Measurements from ENCODE around the gene HMOX1.

The HMOX1 gene

GRCh38 chr22:35422936-35423335, 42.0 kb downstream of the HMOX1 start:
- no peak for DNase-seq (ENCODE audit: extremely low read depth, low read depth)
- no peak for TF ChIP-seq CTCF (IDR thresholded peaks at IDR 0.05; ENCODE audit: low read depth, low read length, missing control alignments)
- H3K4me3 ChIP-seq (replicated peaks; ENCODE audit: low read depth, low read length) = no peak overlapping the region

GRCh38 chr22:35424081-35424480, 43.2 kb downstream of the HMOX1 start:
- no peak for DNase-seq (ENCODE audit: extremely low read depth, low read depth)
- TF ChIP-seq CTCF (IDR thresholded peaks at IDR 0.05; ENCODE audit: low read depth, low read length, missing control alignments) = no peak

GRCh38 chr22:35424761-35425160, 43.9 kb downstream of the HMOX1 start:
- no peak overlapping the region for H3K4me3 ChIP-seq (replicated peaks; ENCODE audit: low read depth, low read length)

More at GRCh38 chr22:35424081-35424480, 43.2 kb downstream of the HMOX1 start:
- H3K4me3 ChIP-seq (replicated peaks; ENCODE audit: low read depth, low read length) = no peak overlapping the region

GRCh38 chr22:35425546-35425945, 44.6 kb downstream of the HMOX1 start:
- TF ChIP-seq CTCF (IDR thresholded peaks at IDR 0.05; ENCODE audit: low read depth, low read length, missing control alignments) = no peak
- no peak for DNase-seq (ENCODE audit: extremely low read depth, low read depth)
- no peak overlapping the region for H3K4me3 ChIP-seq (replicated peaks; ENCODE audit: low read depth, low read length)

More at GRCh38 chr22:35424761-35425160, 43.9 kb downstream of the HMOX1 start:
- TF ChIP-seq CTCF (IDR thresholded peaks at IDR 0.05; ENCODE audit: low read depth, low read length, missing control alignments) = no peak
- DNase-seq (ENCODE audit: extremely low read depth, low read depth) = no peak

GRCh38 chr22:35425971-35426800, 45.3 kb downstream of the HMOX1 start:
- TF ChIP-seq CTCF (IDR thresholded peaks at IDR 0.05; ENCODE audit: low read depth, low read length, missing control alignments) = no peak
- no peak overlapping the region for H3K4me3 ChIP-seq (replicated peaks; ENCODE audit: low read depth, low read length)
- DNase-seq (ENCODE audit: extremely low read depth, low read depth) = no peak

- no peak overlapping the region for H3K4me3 ChIP-seq (replicated peaks; ENCODE audit: low read depth, low read length)
- no peak for TF ChIP-seq CTCF (IDR thresholded peaks at IDR 0.05; ENCODE audit: low read depth, low read length, missing control alignments)
- DNase-seq (ENCODE audit: extremely low read depth, low read depth) = no peak
These were observed 45.9 kb downstream of the HMOX1 start for GRCh38 chr22:35426801-35427140.

All from HFF-Myc (cell line).